SK-N-SH (cell line): ENCODE results near the gene AGFG1. TPM values are rescaled to one million over a fixed set of nuclear protein-coding genes. Genes with fewer than 3 reads are reported as not detected.

Experiments used
- CTCF ChIA-PET: fragments of 300-600, 350-600 bp; formaldehyde crosslinking; extraction: SDS; loops from one replicate; lab custom pipeline; 2021; lab: Yijun Ruan, JAX
- POLR2A ChIA-PET: fragments of 350-600 bp; sonication (Branson Sonifier 250); formaldehyde crosslinking; extraction: SDS; loops from one replicate; lab custom pipeline; 2020; ENCODE audit warnings: antibody characterized with exemption, inconsistent platforms; lab: Yijun Ruan, JAX
- DNase-seq: peaks from one replicate; pipeline ENCODE4 v3.0.0; 2012
- H2AFZ ChIP-seq: fragments of 200-600 bp; sonication (generic); 2 replicates; pipeline ENCODE4 v1.8.1; 2016; ENCODE audit warnings: antibody characterized with exemption, mild to moderate bottlenecking, low read depth
- H3F3A ChIP-seq: fragments of 200-600 bp; sonication (generic); replicated peaks from 2 replicates; pipeline ENCODE3; 2016; ENCODE audit warnings: antibody characterized with exemption, mild to moderate bottlenecking; ENCODE audit not compliant: insufficient read depth
- H3K27ac ChIP-seq, 2 experiments: fragments of 200-500 bp in 1 of 2; fragments of 200-600 bp in 1 of 2; sonication (Bioruptor generic) in 1 of 2; sonication (generic), shearing (Covaris generic) in 1 of 2; 2 replicates each; pipeline versions ENCODE4 v1.5.1 to v1.6.1; 2014 to 2016; ENCODE audit warnings: low read depth in 2 of 2, inconsistent platforms in 1 of 2, low read length in 1 of 2, mild to moderate bottlenecking in 1 of 2, mixed read lengths in 1 of 2
- H3K27me3 ChIP-seq: fragments of 200-600 bp; sonication (generic), shearing (Covaris generic); 2 replicates; pipeline ENCODE4 v1.6.1; 2016; ENCODE audit warnings: mixed run types; ENCODE audit not compliant: insufficient read depth
- H3K36me3 ChIP-seq, 2 experiments: fragments of 200-500 bp in 1 of 2; fragments of 200-600 bp in 1 of 2; sonication (Bioruptor generic) in 1 of 2; sonication (generic) in 1 of 2; replicated peaks in 1 of 2; 2 replicates each; pipeline versions ENCODE3 to v1.5.1; 2014 to 2016; ENCODE audit warnings: low read length in 1 of 2, mild to moderate bottlenecking in 1 of 2; ENCODE audit not compliant: insufficient read depth in 2 of 2, control insufficient read depth in 1 of 2
- H3K4me1 ChIP-seq, 2 experiments: fragments of 200-500 bp in 1 of 2; fragments of 200-600 bp in 1 of 2; sonication (Bioruptor generic) in 1 of 2; sonication (generic), shearing (Covaris generic) in 1 of 2; 2 replicates each; pipeline versions ENCODE4 v1.5.1 to v1.6.1; 2014 to 2016; ENCODE audit warnings: low read depth in 1 of 2, low read length in 1 of 2, mixed run types in 1 of 2; ENCODE audit not compliant: insufficient read depth in 2 of 2, control insufficient read depth in 1 of 2
- H3K4me2 ChIP-seq: fragments of 200-600 bp; sonication (generic), shearing (Covaris generic); 2 replicates; pipeline ENCODE4 v1.6.1; 2017; ENCODE audit warnings: mixed run types
- H3K4me3 ChIP-seq, 2 experiments: fragments of 200-500 bp in 1 of 2; fragments of 200-600 bp in 1 of 2; sonication (Bioruptor generic) in 1 of 2; sonication (generic), shearing (Covaris generic) in 1 of 2; 2 replicates each; pipeline versions ENCODE4 v1.5.1 to v1.8.1; 2014 to 2016; ENCODE audit warnings: low read depth in 2 of 2, inconsistent platforms in 1 of 2, low read length in 1 of 2, mild to moderate bottlenecking in 1 of 2, mixed read lengths in 1 of 2, moderate library complexity in 1 of 2
- H3K79me2 ChIP-seq: fragments of 200-600 bp; sonication (generic); 2 replicates; pipeline ENCODE4 v1.8.1; 2017; ENCODE audit warnings: mild to moderate bottlenecking; ENCODE audit not compliant: insufficient read depth
- H3K9ac ChIP-seq: fragments of 200-600 bp; sonication (generic); 2 replicates; pipeline ENCODE4 v1.6.1; 2017; ENCODE audit warnings: mixed run types
- H3K9me2 ChIP-seq: fragments of 200-600 bp; sonication (generic); 2 replicates; pipeline ENCODE4 v1.6.1; 2017; ENCODE audit warnings: mixed run types
- H3K9me3 ChIP-seq: fragments of 200-600 bp; sonication (generic); 2 replicates; pipeline ENCODE4 v1.6.1; 2017; ENCODE audit warnings: mixed run types, mild to moderate bottlenecking, moderate library complexity
- H4K20me1 ChIP-seq: fragments of 200-600 bp; sonication (generic); 2 replicates; pipeline ENCODE4 v1.6.1; 2017; ENCODE audit warnings: mild to moderate bottlenecking, mixed run types; ENCODE audit not compliant: insufficient read depth
- CHD2 ChIP-seq: fragments of 150-350 bp; IDR thresholded peaks from 2 replicates; pipeline ENCODE4 v1.6.1; 2018; ENCODE audit warnings: low read length; ENCODE audit not compliant: partially characterized antibody
- ELF1 ChIP-seq: IDR thresholded peaks from 2 replicates; pipeline ENCODE4 v1.4.0; 2012
- EP300 ChIP-seq, 2 experiments: IDR thresholded peaks; 2 replicates each; pipeline versions ENCODE4 v1.4.0 to v1.6.1; 2012; ENCODE audit warnings: borderline replicate concordance in 1 of 2, low read depth in 1 of 2, low read length in 1 of 2
- EZH2phosphoT487 ChIP-seq: fragments of 200-600 bp; sonication (generic); IDR thresholded peaks from 2 replicates; pipeline ENCODE4 v1.6.1; 2017; ENCODE audit warnings: low read depth, mixed run types, mild to moderate bottlenecking, antibody characterized with exemption, moderate library complexity, borderline replicate concordance
- FOSL2 ChIP-seq: IDR thresholded peaks from 2 replicates; pipeline ENCODE4 v1.4.0; 2012; ENCODE audit warnings: low read depth, mild to moderate bottlenecking, moderate library complexity, borderline replicate concordance
- FOXJ3 ChIP-seq: sonication (generic); formaldehyde crosslinking; IDR thresholded peaks from 2 replicates; pipeline ENCODE4 v1.5.1; 2020; ENCODE audit warnings: mild to moderate bottlenecking, missing genetic modification reagents
- FOXM1 ChIP-seq: IDR thresholded peaks from 2 replicates; pipeline ENCODE4 v1.4.0; 2012; ENCODE audit warnings: low read depth, mild to moderate bottlenecking
- GABPA ChIP-seq: IDR thresholded peaks from 2 replicates; pipeline ENCODE4 v1.4.0; 2012; ENCODE audit warnings: low read depth, mild to moderate bottlenecking
- GATA2 ChIP-seq: sonication (generic); formaldehyde crosslinking; IDR thresholded peaks from 2 replicates; pipeline ENCODE4 v1.5.0; 2020; ENCODE audit warnings: mild to moderate bottlenecking, missing genetic modification reagents
- IRF3 ChIP-seq: fragments of 150-350 bp; IDR thresholded peaks from 2 replicates; pipeline ENCODE4 v1.6.1; 2016; ENCODE audit warnings: mild to moderate bottlenecking, low read depth, low read length
- JUND ChIP-seq: IDR thresholded peaks from 2 replicates; pipeline ENCODE4 v1.4.0; 2012
- MAX ChIP-seq: IDR thresholded peaks from 2 replicates; pipeline ENCODE4 v1.4.0; 2012; ENCODE audit warnings: low read depth
- MXI1 ChIP-seq: IDR thresholded peaks from 2 replicates; pipeline ENCODE4 v1.6.1; 2012; ENCODE audit warnings: mild to moderate bottlenecking, low read depth, low read length, improper control_type of control experiment
- NFIC ChIP-seq: IDR thresholded peaks from 2 replicates; pipeline ENCODE4 v1.4.0; 2012; ENCODE audit warnings: borderline replicate concordance
- NRF1 ChIP-seq: IDR thresholded peaks from 2 replicates; pipeline ENCODE4 v1.6.1; 2012; ENCODE audit warnings: low read depth, mild to moderate bottlenecking, low read length
- RAD21 ChIP-seq: IDR thresholded peaks from 2 replicates; pipeline ENCODE4 v1.6.1; 2012; ENCODE audit warnings: mild to moderate bottlenecking, low read length
- RCOR1 ChIP-seq: fragments of 150-350 bp; IDR thresholded peaks from 2 replicates; pipeline ENCODE4 v1.6.1; 2017; ENCODE audit warnings: antibody characterized with exemption, low read length
- RFX5 ChIP-seq: IDR thresholded peaks from 2 replicates; pipeline ENCODE4 v1.6.1; 2012; ENCODE audit warnings: mild to moderate bottlenecking, improper control_type of control experiment, low read length
- TCF12 ChIP-seq: IDR thresholded peaks from 2 replicates; pipeline ENCODE4 v1.4.0; 2012
- TEAD4 ChIP-seq: IDR thresholded peaks from 2 replicates; pipeline ENCODE4 v1.4.0; 2012; ENCODE audit warnings: mild to moderate bottlenecking, borderline replicate concordance; ENCODE audit not compliant: insufficient read depth
- USF1 ChIP-seq: IDR thresholded peaks from 2 replicates; pipeline ENCODE4 v1.4.0; 2012; ENCODE audit warnings: low read depth, borderline replicate concordance
- USF2 ChIP-seq: fragments of 150-350 bp; IDR thresholded peaks from 2 replicates; pipeline ENCODE4 v1.6.1; 2017; ENCODE audit warnings: antibody characterized with exemption, low read length, low read depth, borderline replicate concordance
- YY1 ChIP-seq: IDR thresholded peaks from 2 replicates; pipeline ENCODE4 v1.4.0; 2012; ENCODE audit warnings: low read depth, mild to moderate bottlenecking
- ZBTB33 ChIP-seq: IDR thresholded peaks from 2 replicates; pipeline ENCODE4 v1.4.0; 2012; ENCODE audit warnings: low read depth, borderline replicate concordance
- WGBS: methylation state at CpG from one replicate; pipeline ENCODE4 v1.1.6; 2017; ENCODE audit warnings: low lambda C conversion rate; 5-methylcytosine and 5-hydroxymethylcytosine counted together
- polyA plus RNA-seq, 3 experiments: library from polyadenylated mRNA; depleted of rRNA; stranded (reverse); fragments of >200 nt; gene quantifications; 2 replicates each; pipeline ENCODE4 v1.2.3, GENCODE V29; 2012

Gene AGFG1
- polyA plus RNA-seq, 1 of the 3 experiments (the other 2 are of a cell fraction): 42.3 TPM

GRCh38 chr2:227503433-227504406, 31.8 kb downstream of the AGFG1 start:
- H2AFZ ChIP-seq: no peak overlapping the region
- peak overlapping the region; percentile 25; the same call in 1 of the 2 replicates for H3K4me2 ChIP-seq
- H4K20me1 ChIP-seq: peaks cover 83% of the 10 kb centered on the region
- ChIA-PET POLR2A (no interaction called here), CTCF (interaction anchor here (1.0 to 1.2 kb wide), 2 partner anchors 23 to 51 kb away, joined by 3 to 5 read pairs; no protein-coding TSS in a partner anchor)
- peak overlapping the region in 1 of 2 experiments; percentile 46; a peak in 2 of 4 replicates for H3K27ac ChIP-seq
- H3K79me2 ChIP-seq: peaks cover 99% of the 10 kb centered on the region
- no peaks in the 10 kb centered on the region for H3K27me3 ChIP-seq
- H3K9me2 ChIP-seq: no peaks in the 10 kb centered on the region
- H3K4me3 ChIP-seq: no peak overlapping the region
- H3K9ac ChIP-seq: no peak overlapping the region
- H3K4me1 ChIP-seq: peaks cover 3 to 20% of the 10 kb centered on the region in 2 experiments
- peaks cover 21% of the 10 kb centered on the region for H3F3A ChIP-seq
- peaks cover 0 to 15% of the 10 kb centered on the region in 2 experiments for H3K36me3 ChIP-seq
- DNase-seq: no peak
- WGBS: 93% methylated on average over 5 of the region's 5 CpGs
- H3K9me3 ChIP-seq: no peaks in the 10 kb centered on the region
- TF ChIP-seq YY1 (no peak), EP300 (IDR thresholded peaks at IDR 0.05; ENCODE audit: borderline replicate concordance in 1 of 2, low read depth in 1 of 2, low read length in 1 of 2) (peak in 1 of 2 experiments; percentile 39; a peak in 1 of 4 replicates), IRF3 (no peak), MAX (peak; percentile 35; the same call in 1 of the 2 replicates), RFX5 (no peak), FOXJ3 (CRISPR knock-in tag) (no peak), GATA2 (no peak), JUND (peak; percentile 79), CHD2 (no peak), EZH2phosphoT487 (no peak), TCF12 (peak; percentile 68), USF1 (0 out of 2 replicates have a peak, but pooled peaks have one; percentile 16), ZBTB33 (no peak), RAD21 (no peak), TEAD4 (0 out of 2 replicates have a peak, but pooled peaks have one; percentile 12), GABPA (no peak), USF2 (no peak), FOXM1 (no peak), NRF1 (no peak), NFIC (peak; percentile 78; the same call in 1 of the 2 replicates), ELF1 (no peak), MXI1 (no peak), RCOR1 (no peak), FOSL2 (peak; percentile 89)
